Fibroblast of pulmonary artery (primary cell): ENCODE results near the gene AADAT.

Source experiments
- DNase-seq: peaks from one replicate; pipeline ENCODE4 v3.0.0-alpha.2; 2010; ENCODE audit warnings: low read depth
- H3K4me3 ChIP-seq: replicated peaks from 2 replicates; pipeline ENCODE4 v1.5.1; 2011; ENCODE audit warnings: low read depth, mild to moderate bottlenecking, control low read depth, low read length, moderate library complexity
- TF ChIP-seq, protein P1 (sequence below): IDR thresholded peaks from 2 replicates; pipeline ENCODE4 v1.5.1; 2011; ENCODE audit warnings: mild to moderate bottlenecking, control low read depth, low read length, inconsistent platforms; ENCODE audit errors: missing control alignments

Gene AADAT

GRCh38 chr4:170026253-170027021 is 63.3 kb downstream of the AADAT start, which contains the start of gene MFAP3L:
MFAP3L (minus strand) TSS chr4:170026395; CDS start chr4:170005877, 20,518 bp downstream.
- TF ChIP-seq, protein P1, sequence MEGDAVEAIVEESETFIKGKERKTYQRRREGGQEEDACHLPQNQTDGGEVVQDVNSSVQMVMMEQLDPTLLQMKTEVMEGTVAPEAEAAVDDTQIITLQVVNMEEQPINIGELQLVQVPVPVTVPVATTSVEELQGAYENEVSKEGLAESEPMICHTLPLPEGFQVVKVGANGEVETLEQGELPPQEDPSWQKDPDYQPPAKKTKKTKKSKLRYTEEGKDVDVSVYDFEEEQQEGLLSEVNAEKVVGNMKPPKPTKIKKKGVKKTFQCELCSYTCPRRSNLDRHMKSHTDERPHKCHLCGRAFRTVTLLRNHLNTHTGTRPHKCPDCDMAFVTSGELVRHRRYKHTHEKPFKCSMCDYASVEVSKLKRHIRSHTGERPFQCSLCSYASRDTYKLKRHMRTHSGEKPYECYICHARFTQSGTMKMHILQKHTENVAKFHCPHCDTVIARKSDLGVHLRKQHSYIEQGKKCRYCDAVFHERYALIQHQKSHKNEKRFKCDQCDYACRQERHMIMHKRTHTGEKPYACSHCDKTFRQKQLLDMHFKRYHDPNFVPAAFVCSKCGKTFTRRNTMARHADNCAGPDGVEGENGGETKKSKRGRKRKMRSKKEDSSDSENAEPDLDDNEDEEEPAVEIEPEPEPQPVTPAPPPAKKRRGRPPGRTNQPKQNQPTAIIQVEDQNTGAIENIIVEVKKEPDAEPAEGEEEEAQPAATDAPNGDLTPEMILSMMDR = no peak
- DNase-seq = peak; percentile 90
- peak within 1 kb of the TSS; percentile 86 for H3K4me3 ChIP-seq

- TF ChIP-seq, protein P1 = no peak
- peak overlapping the region; percentile 57 for H3K4me3 ChIP-seq
- peak; percentile 15 for DNase-seq
Measured at GRCh38 chr4:170025523-170026252, 64.1 kb downstream of the AADAT start.

GRCh38 chr4:170022211-170022610 is 67.5 kb downstream of the AADAT start:
- no peak overlapping the region for H3K4me3 ChIP-seq
- TF ChIP-seq, protein P1 = no peak
- DNase-seq = no peak

- TF ChIP-seq, protein P1 = no peak
- no peak for DNase-seq
Measured at GRCh38 chr4:170017252-170017651, 72.5 kb downstream of the AADAT start.

GRCh38 chr4:170015285-170015684 is 74.5 kb downstream of the AADAT start:
- H3K4me3 ChIP-seq = no peak overlapping the region
- DNase-seq = no peak
- TF ChIP-seq, protein P1 = no peak

More at GRCh38 chr4:170017252-170017651, 72.5 kb downstream of the AADAT start:
- no peak overlapping the region for H3K4me3 ChIP-seq

DNA sequence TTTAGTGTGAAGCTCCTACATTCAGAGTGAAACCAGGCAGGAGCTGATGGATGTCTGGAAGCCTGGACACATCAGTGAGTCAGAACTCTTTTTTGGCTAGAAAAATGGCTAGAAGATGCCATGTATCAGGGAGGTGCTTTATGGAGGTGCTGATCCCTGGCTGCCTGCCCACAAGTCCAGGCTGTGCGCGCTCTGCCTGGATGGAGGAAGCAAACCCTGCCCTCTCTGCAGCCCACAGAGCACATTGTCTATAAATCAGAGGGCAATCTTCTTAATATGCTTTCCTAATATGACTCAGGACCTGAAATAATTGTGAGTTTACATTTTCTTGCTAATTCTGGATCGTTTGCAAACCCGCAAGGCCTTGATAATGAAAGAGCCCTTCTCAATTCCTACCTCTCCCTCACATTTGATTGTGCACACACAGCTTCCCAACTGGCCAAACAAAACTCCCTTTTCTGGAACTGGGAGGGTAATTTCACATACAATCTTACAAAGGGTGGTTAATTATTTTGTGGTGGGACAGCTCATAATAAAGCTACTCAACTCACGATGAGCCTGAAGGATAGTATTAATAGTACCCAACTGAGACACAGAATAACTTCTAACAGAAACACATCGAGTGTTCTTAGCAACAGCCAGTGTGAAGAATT is 75.3 kb downstream of the AADAT start:
- no peak for DNase-seq
- TF ChIP-seq, protein P1 = no peak
- no peak overlapping the region for H3K4me3 ChIP-seq
